Measurements from ENCODE around the gene TSPAN18. TPM values are rescaled to one million over a fixed set of nuclear protein-coding genes. Genes with fewer than 3 reads are reported as not detected.

The TSPAN18 gene
- total and polyA plus RNA-seq, 10 of the 15 experiments (the other 5 are each of a cell fraction or from before 2014, with no cell fraction given), result 0.02 to 0.77 (median 0.13) TPM; not detected in 1

DNA sequence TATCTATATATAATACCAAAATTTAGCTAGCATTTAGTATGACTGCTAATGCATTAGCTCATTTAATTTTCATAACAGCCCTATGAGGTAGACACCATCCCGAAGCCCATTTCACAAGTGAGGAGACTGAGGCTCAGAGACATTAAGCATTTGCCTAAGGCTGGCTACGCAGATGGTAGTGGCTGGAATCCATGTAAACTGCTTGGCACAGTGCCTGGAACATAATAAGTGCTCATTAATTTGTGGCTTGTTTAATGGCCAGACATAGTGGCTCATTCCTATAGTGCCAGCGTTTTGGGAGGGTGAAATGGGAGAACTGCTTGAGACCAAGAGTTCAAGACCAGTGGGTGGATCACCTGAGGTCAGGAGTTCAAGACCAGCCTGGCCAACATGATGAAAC, 241.7 kb downstream of the TSPAN18 start:
- no peaks in the 10 kb centered on the region for H3K9me3 ChIP-seq (replicated peaks; ENCODE audit: control insufficient read depth, insufficient read depth, low read length)
- ChIA-PET POLR2A (no interaction called here), CTCF (interaction anchor here (1.9 kb wide), 1 partner anchor 32 kb away, joined by 4 read pairs; no protein-coding TSS in a partner anchor), RAD21 (ENCODE audit: unreplicated experiment) (no interaction called here), SMC1A (ENCODE audit: uncharacterized antibody, unreplicated experiment) (no interaction called here)
- 5% methylated on average over 3 of the region's 3 CpGs for WGBS (ENCODE audit: insufficient coverage, insufficient replicate concordance, low lambda C conversion rate, missing lambda C conversion rate)
- no peak overlapping the region for H3K4me3 ChIP-seq
- intact Hi-C loops (cut with micrococcal nuclease; ENCODE audit: unreplicated experiment), result no loop called here
- no peaks in the 10 kb centered on the region for H3K79me2 ChIP-seq (ENCODE audit: control insufficient read depth, insufficient read depth, low read length)
- no TSS peak for BruUV-seq (replicated peaks)
- in situ Hi-C loops (cut with MboI), result no loop called here
- DNase-seq (ENCODE audit: low read depth, low spot score) (no peak), FAIRE-seq (no peak), ATAC-seq (no peak)
- no peak overlapping the region for H3K9ac ChIP-seq (ENCODE audit: control insufficient read depth, insufficient read depth, low read length)
- H3K4me2 ChIP-seq (ENCODE audit: control insufficient read depth, insufficient read depth), result no peak overlapping the region
- H3K27ac ChIP-seq (ENCODE audit: control insufficient read depth, insufficient read depth), result no peak overlapping the region
- TF ChIP-seq, protein P1, sequence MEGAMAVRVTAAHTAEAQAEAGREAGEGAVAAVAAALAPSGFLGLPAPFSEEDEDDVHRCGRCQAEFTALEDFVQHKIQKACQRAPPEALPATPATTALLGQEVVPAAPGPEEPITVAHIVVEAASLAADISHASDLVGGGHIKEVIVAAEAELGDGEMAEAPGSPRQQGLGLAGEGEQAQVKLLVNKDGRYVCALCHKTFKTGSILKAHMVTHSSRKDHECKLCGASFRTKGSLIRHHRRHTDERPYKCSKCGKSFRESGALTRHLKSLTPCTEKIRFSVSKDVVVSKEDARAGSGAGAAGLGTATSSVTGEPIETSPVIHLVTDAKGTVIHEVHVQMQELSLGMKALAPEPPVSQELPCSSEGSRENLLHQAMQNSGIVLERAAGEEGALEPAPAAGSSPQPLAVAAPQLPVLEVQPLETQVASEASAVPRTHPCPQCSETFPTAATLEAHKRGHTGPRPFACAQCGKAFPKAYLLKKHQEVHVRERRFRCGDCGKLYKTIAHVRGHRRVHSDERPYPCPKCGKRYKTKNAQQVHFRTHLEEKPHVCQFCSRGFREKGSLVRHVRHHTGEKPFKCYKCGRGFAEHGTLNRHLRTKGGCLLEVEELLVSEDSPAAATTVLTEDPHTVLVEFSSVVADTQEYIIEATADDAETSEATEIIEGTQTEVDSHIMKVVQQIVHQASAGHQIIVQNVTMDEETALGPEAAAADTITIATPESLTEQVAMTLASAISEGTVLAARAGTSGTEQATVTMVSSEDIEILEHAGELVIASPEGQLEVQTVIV (IDR thresholded peaks at IDR 0.05; ENCODE audit: borderline replicate concordance, partially characterized antibody), result no peak
- TF ChIP-seq, protein P2, sequence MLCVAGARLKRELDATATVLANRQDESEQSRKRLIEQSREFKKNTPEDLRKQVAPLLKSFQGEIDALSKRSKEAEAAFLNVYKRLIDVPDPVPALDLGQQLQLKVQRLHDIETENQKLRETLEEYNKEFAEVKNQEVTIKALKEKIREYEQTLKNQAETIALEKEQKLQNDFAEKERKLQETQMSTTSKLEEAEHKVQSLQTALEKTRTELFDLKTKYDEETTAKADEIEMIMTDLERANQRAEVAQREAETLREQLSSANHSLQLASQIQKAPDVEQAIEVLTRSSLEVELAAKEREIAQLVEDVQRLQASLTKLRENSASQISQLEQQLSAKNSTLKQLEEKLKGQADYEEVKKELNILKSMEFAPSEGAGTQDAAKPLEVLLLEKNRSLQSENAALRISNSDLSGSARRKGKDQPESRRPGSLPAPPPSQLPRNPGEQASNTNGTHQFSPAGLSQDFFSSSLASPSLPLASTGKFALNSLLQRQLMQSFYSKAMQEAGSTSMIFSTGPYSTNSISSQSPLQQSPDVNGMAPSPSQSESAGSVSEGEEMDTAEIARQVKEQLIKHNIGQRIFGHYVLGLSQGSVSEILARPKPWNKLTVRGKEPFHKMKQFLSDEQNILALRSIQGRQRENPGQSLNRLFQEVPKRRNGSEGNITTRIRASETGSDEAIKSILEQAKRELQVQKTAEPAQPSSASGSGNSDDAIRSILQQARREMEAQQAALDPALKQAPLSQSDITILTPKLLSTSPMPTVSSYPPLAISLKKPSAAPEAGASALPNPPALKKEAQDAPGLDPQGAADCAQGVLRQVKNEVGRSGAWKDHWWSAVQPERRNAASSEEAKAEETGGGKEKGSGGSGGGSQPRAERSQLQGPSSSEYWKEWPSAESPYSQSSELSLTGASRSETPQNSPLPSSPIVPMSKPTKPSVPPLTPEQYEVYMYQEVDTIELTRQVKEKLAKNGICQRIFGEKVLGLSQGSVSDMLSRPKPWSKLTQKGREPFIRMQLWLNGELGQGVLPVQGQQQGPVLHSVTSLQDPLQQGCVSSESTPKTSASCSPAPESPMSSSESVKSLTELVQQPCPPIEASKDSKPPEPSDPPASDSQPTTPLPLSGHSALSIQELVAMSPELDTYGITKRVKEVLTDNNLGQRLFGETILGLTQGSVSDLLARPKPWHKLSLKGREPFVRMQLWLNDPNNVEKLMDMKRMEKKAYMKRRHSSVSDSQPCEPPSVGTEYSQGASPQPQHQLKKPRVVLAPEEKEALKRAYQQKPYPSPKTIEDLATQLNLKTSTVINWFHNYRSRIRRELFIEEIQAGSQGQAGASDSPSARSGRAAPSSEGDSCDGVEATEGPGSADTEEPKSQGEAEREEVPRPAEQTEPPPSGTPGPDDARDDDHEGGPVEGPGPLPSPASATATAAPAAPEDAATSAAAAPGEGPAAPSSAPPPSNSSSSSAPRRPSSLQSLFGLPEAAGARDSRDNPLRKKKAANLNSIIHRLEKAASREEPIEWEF (IDR thresholded peaks at IDR 0.05; ENCODE audit: insufficient replicate concordance, low read depth, low read length), result no peak
- no peak for TF ChIP-seq ZNF384 (IDR thresholded peaks at IDR 0.05; ENCODE audit: borderline replicate concordance, low read depth, low read length)
- TF ChIP-seq TCF12 (IDR thresholded peaks at IDR 0.05; ENCODE audit: low read depth, low read length), result no peak
- no peak for TF ChIP-seq NR2C2 (IDR thresholded peaks at IDR 0.05; ENCODE audit: borderline replicate concordance, control insufficient read depth, insufficient read length, low read depth)
- TF ChIP-seq SUZ12 (IDR thresholded peaks at IDR 0.05; ENCODE audit: unreplicated experiment), result no peak
- no peak for TF ChIP-seq CHD2 (IDR thresholded peaks at IDR 0.05; ENCODE audit: borderline replicate concordance, low read depth, low read length)
- no peaks in the 10 kb centered on the region for H3K4me1 ChIP-seq (ENCODE audit: control insufficient read depth, insufficient read depth, low read length)
- peaks cover 0 to 2% of the 10 kb centered on the region in 2 experiments; a peak in 2 of 4 replicates for H3K27me3 ChIP-seq (replicated peaks in 1 of 2; ENCODE audit: control insufficient read depth in 2 of 2, insufficient read depth in 2 of 2, low read length in 1 of 2)
- H3K36me3 ChIP-seq (ENCODE audit: control insufficient read depth in 2 of 2, insufficient read depth in 2 of 2, low read length in 1 of 2), result no peaks in the 10 kb centered on the region
- no peak overlapping the region for H2AFZ ChIP-seq (ENCODE audit: control insufficient read depth, low read depth, low read length)
- no peaks in the 10 kb centered on the region for H4K20me1 ChIP-seq (ENCODE audit: control insufficient read depth, insufficient read depth)
